AG04449 (cell line): ENCODE results near the gene CACTIN.
"Not testable (repeated sequence)": the region's sequence is repeated elsewhere in the genome, so short reads cannot be mapped to it uniquely, and the experiment has no call there.

Experiments used
- CTCF ChIA-PET: fragments of 350-600 bp; formaldehyde crosslinking; extraction: SDS; loops from one replicate; lab custom pipeline; 2021; ENCODE audit warnings: antibody characterized with exemption; lab: Yijun Ruan, JAX
- POLR2A ChIA-PET: fragments of 400-600, 350-600 bp; formaldehyde crosslinking; extraction: SDS; loops from one replicate; lab custom pipeline; 2020; ENCODE audit warnings: antibody characterized with exemption, inconsistent platforms; lab: Yijun Ruan, JAX
- DNase-seq: peaks from one replicate; pipeline ENCODE4 v3.0.0-alpha.2; 2010; ENCODE audit warnings: low read depth, low spot score
- H3K4me3 ChIP-seq: 2 replicates; pipeline ENCODE4 v1.5.1; 2011; ENCODE audit warnings: low read depth, mild to moderate bottlenecking, control low read depth, low read length
- CTCF ChIP-seq: IDR thresholded peaks from one replicate; pipeline ENCODE4 v1.5.1; 2011; ENCODE audit warnings: mild to moderate bottlenecking, moderate library complexity, low read length, control low read depth, inconsistent platforms; ENCODE audit not compliant: insufficient read depth; ENCODE audit errors: missing control alignments

The CACTIN gene

GRCh38 chr19:3653081-3653795 lies 26.6 kb upstream of the CACTIN start:
- ChIA-PET CTCF (interaction anchor here (0.8 to 6.2 kb wide), 4 partner anchors 7 to 108 kb away, joined by 3 to 48 read pairs (median 3); no protein-coding TSS in a partner anchor), POLR2A (no interaction called here)
- H3K4me3 ChIP-seq = no peak overlapping the region
- TF ChIP-seq CTCF = no peak
- DNase-seq = no peak

- CTCF ChIA-PET = interaction anchor here (0.7 to 6.2 kb wide), 3 partner anchors 9 to 48 kb away, joined by 3 to 48 read pairs (median 3); partner anchors contain the start of gene PIP5K1C
- DNase-seq = no peak
- POLR2A ChIA-PET = no interaction called here
- no peak for TF ChIP-seq CTCF
- no peak overlapping the region for H3K4me3 ChIP-seq
Measured at GRCh38 chr19:3652422-3652821, 25.8 kb upstream of the CACTIN start.

GRCh38 chr19:3651684-3652083 lies 25.1 kb upstream of the CACTIN start:
- ChIA-PET POLR2A (no interaction called here), CTCF (no interaction called here)
- TF ChIP-seq CTCF = no peak

GRCh38 chr19:3649888-3650287 lies 23.3 kb upstream of the CACTIN start:
- DNase-seq = no peak
- CTCF ChIA-PET = interaction anchor here (1.2 kb wide), 1 partner anchor 31 kb away, joined by 3 read pairs; no protein-coding TSS in a partner anchor

More at GRCh38 chr19:3651684-3652083, 25.1 kb upstream of the CACTIN start:
- DNase-seq = no peak
- no peak overlapping the region for H3K4me3 ChIP-seq

GRCh38 chr19:3648037-3648905 lies 21.7 kb upstream of the CACTIN start:
- H3K4me3 ChIP-seq = no peak overlapping the region
- TF ChIP-seq CTCF = no peak
- ChIA-PET CTCF (interaction anchor here (1.1 to 1.4 kb wide), 2 partner anchors 17 to 18 kb away, joined by 3 to 4 read pairs; no protein-coding TSS in a partner anchor), POLR2A (no interaction called here)
- DNase-seq = no peak

More at GRCh38 chr19:3649888-3650287, 23.3 kb upstream of the CACTIN start:
- no peak for TF ChIP-seq CTCF
- POLR2A ChIA-PET = no interaction called here
- H3K4me3 ChIP-seq = no peak overlapping the region

- CTCF ChIA-PET, H3K4me3 ChIP-seq, POLR2A ChIA-PET, DNase-seq: not testable (repeated sequence)
Measured at GRCh38 chr19:3647102-3647501, 20.5 kb upstream of the CACTIN start.
